GM19397 (cell line): ENCODE measurements around the gene PGGT1B.

Source experiments
- ATAC-seq: cut with Tn5 transposase; IDR thresholded peaks from one replicate; pipeline ENCODE4 v1.9.1; 2021; ENCODE audit warnings: mild to moderate bottlenecking, moderate library complexity; ENCODE audit not compliant: unreplicated experiment

The PGGT1B gene

GRCh38 chr5:115262321-115263077 is at the start of gene PGGT1B:
Gene PGGT1B, minus strand, starts transcription at chr5:115262877. Its CDS starts 26 bp downstream, at chr5:115262851.
- peak; percentile 94 for ATAC-seq

DNA sequence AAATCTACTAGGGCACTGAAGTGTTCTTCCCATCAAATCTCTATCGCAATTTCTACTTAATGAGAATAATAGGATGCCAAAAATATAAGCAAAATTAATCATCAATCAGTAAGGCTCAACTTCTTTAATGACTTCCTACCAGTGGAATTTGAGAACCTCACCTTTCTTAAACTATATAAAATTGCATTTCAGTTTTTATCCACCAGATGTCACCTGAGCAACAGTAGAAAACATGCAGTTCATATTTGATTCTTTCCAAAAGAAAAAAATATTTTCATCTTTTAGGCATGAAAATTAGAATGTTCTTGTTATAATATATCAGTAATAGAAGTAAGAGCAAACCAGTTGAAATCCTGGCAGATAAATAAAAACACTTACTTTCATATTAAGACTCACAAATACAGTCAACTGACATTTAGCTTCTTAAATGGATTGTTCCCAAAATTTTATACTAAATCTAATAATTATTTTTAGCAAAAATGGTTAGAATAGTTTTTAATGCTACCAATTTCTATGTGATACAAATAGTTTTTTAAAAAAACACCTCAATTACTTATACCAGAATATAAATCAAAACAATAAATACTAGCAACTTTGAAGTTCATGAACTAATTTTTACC is 47.2 kb upstream of the PGGT1B start:
- ATAC-seq = no peak

- no peak for ATAC-seq
Observed at GRCh38 chr5:115308815-115309214, 46.1 kb upstream of the PGGT1B start.

- no peak for ATAC-seq
Observed at GRCh38 chr5:115306011-115306536, 43.4 kb upstream of the PGGT1B start.

DNA sequence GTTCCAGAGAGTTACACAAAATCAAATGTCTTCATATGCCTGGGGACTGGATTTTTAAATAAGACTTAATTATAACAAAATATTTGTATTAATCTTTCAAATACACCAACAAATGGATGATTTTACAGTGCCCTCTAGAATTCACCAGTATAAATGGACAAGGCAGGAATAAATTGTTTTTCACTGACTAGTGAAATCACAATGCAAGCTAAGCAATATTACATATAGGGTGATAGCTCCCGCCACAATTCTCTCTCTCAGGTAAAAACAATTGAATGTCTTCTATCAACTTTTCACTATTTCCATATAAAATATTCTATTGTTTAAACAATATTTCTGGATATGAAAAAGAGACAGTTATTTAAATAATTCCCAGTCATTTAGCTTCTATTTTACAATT is 41.8 kb upstream of the PGGT1B start:
- ATAC-seq = no peak

DNA sequence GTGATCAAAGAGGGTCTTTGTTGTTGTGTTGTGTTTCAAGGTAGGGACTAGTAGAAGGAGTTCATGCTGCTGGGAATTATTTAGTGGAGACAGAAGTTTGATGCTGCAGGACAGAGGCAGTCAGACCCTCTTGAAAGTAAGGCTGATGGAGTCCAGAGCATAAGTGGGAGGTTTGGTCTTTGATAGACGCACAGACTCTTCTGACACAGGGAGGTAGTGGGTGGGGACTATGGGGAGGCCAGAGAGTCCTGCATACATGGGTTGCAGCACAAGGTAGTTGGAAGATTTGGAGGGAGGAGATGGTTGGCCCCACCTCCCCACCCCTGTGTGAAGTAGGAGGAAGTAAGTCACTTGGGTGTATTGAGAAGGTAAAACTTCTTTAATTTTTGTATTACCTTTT is 36.1 kb upstream of the PGGT1B start:
- no peak for ATAC-seq

DNA sequence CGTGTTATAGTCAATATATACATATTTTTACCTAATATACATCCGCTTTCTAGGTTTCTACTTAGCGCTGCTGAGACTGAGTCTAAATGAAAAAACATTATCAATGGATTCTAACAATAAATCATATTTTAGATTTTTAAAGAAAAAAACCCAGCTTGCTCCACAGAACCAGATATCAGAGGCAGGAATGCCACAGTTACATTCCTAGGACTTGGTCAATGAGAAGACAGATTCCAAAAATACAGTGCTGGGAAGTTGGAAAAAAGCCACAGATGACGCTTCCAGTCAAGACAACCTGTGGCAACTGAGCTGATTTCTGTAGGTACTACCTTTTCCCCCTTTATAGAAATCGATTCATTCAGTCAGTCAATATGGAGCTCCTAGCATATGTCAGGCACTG is 34.4 kb upstream of the PGGT1B start:
- no peak for ATAC-seq

DNA sequence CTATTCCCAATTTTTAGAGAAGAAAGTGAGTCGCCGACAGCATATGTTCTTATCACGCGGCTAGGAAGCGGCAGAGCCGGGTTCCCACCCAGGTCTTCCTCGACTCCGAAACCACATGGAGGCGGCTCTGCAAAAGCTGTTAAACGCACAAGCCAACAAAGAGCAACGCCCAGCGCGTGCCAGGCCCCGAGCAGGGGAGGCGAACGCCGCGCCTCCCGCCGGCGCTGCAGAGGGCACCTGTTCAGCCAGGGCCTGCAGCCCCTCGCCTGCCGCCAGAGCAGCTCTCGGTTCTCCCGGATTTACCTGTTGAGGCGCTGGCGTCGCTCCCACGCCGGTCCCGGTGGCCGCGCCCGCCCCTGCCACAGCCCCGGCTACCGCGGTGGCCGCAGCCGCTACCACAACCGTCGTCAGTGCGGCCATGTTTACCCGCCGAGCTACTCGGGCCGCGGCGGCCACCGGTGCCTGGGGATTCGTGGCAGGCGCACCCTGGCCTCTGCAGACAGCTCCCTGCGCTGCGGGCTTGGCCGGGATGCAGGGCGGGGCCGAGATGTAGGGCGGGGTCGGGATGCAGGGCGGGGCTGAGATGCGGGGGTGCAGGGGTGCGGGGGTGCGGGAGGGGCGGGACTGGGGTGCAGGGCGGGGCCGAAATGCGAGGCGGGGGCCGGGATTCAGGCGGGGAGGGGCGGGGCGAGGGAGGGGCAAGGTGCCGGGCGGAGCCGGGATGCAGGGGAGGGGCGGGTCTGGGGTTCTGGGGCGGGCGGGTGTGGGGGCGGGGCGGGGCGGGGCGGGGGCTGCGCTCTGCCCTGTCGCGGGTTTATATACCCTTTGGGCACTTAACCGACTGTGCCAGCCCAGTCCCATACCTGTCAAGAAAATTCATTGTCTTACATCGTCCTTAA is 33.7 kb upstream of the PGGT1B start, which contains the start of gene CCDC112:
CCDC112 (minus strand) TSS at position 531 of the 899 bp plus-strand sequence; CDS start at position 420, 111 bp downstream.
- peak; percentile 91 for ATAC-seq

DNA sequence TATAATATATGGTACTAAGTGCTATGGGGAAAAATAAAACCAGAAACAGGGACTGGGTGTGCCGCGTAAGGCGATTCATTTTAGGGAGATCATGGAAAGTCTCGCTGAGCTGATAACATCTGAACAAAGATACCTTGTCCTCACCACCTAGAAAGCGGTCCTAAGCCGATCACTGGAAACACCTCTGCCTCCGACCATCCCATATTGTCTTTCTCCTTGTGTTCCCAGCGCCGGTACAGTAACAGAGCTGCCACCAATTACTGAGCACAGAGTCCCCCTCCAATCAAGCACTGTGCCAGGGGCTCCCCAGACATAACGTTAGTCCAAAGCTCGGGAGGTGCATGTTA is 33.1 kb upstream of the PGGT1B start:
- no peak for ATAC-seq

DNA sequence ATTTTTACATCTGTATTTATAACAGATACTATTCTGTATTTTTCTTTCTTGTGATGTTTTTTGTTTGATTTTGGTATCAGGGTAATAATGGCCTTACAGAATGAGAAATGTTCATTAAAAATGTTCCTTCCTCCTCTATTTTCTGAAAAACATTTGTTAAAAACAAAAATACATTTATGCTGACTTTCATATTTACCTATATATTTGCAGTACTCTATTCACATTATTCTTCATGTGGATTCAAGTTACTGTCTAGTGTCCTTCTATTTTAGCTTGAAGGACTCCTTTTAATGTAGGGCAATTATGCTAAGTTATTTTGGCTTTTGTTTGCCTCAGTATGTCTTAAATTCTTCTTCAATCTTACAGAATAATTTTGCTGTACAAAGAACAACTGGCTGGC is 28.7 kb upstream of the PGGT1B start:
- ATAC-seq = no peak

DNA sequence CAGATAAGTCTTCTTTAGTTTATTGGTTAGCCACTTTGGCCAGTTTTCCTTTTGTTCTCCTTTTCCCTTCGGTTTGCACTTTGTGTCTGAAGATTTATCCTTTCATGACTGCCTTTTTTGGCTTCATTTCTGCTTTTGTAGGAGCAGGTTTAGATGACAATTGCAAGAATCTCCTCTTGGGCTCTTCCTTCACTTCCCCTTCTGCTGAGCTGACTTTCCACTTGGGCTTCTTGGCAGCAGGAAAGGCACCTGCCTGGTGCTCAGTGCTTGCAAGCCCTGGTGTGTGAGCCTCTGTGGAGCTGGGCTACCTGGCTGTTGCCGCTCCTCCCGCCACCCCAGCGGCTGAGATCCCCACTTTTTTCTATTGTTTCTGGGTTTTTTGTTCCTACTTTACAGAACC is 26.4 kb upstream of the PGGT1B start:
- ATAC-seq = no peak

DNA sequence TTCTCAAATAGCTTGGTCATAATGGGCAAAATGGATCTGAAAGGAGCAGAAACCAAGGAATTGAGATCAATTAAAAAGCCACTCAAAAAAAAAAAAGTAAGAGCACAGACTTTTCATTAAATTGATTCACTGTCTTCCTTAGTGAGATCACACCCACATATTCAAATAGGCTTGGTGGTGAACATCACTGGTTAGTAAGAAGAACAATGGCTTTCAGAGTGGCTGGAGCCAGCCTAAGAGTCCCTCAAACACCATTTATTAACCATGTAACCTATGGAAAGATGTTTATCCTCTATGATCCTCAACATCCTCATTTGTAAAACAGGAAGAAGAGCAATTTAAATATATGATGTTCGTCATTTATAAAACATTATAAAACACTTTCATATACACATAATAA is 21.3 kb upstream of the PGGT1B start:
- ATAC-seq = no peak

GRCh38 chr5:115282131-115282530 is 19.5 kb upstream of the PGGT1B start:
- ATAC-seq = no peak

GRCh38 chr5:115274584-115274983 is 11.9 kb upstream of the PGGT1B start:
- no peak for ATAC-seq

- ATAC-seq = no peak
Observed at GRCh38 chr5:115272297-115272958, 9.8 kb upstream of the PGGT1B start.

DNA sequence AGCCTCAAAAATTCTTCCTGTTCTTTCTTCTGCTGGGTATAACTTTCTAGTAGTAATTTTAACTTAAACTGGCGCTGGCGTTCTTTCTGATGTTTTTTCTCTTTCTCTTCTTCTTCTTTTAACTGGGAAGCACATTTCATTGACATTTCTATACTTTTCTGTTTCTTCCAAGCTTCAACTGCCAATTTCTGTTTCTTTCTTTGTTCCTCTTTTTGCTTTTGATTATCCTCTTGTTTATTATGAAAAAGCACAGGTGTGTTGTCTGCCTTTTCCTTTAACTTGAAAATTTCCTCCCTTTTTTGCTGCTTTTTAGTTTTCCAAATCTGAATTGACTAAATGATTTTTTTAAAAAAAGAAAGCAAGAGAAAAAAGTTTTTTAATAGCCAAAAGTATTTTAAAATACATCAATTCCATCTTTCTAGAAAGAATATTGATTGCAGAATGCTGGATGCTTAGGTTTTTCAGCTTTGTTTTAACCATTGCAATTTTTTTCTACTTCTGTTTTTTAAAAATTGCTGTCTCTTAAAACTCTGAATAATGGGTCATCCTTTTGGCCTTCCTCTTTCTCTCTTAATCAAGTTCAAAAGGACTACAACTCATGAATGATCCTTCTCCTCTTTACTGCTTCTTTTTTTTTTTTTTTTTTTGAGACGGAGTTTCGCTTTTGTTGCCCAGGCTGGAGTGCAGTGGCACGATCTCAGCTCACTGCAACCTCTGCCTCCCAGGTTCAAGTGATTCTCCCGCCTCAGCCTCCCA is 8.8 kb upstream of the PGGT1B start:
- ATAC-seq = no peak

DNA sequence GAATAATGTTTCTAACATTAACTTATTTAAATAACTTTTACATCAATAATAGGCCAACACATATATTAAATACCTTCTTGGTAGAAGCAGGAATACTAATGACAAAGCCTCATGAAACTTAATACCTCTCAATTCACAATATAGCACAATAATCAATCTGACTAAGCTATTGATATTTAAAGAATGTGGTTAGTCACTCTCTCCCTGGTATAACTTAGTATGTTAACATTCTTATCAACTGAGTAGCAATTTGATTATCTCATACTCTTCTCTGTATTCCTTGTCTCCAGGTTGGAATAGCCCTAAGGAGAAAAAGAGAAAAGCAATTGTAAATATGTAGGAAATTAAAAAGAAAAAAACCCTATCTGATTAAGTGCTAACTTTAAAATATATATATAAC is 4.9 kb upstream of the PGGT1B start:
- no peak for ATAC-seq

DNA sequence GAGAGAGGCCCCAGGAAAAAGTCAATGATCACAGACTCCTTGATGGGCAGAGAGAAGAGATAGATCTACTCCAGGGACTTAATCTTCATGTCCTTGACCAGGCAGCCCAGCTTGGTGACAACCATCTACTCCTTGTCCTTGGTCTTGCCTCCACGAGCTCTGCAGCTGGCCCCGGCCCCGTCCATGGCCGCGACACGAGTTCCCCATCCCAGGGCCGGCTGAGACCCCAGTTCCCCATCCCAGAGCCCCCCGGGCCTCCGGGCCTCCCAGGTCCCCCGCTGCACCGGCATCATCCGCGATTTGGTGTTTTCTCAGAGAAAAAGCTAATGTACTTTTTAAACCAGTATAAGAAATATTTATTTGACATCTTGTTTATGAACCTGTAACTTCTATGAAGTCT is 2.5 kb upstream of the PGGT1B start:
- ATAC-seq = no peak

GRCh38 chr5:115264786-115265185 is 2.1 kb upstream of the PGGT1B start:
- no peak for ATAC-seq

GRCh38 chr5:115263078-115263380 is 352 bp upstream of the PGGT1B start:
- ATAC-seq = no peak

DNA sequence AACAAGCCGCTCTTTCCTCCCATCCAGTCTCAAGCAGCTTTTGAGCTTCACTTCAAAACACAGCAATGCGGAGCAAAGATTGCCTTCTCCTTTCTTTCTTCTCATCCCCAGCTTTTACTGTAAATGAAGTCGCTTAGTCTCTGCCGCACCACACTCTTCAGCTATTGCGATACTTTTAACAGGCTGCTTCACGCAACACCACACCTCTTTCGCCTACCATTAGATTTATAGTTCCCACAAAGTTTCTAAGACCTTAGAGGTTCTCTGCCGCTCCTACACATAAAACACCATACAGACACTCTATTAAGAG is 711 bp downstream of the PGGT1B start:
- ATAC-seq = peak; percentile 32
